ENCODE measurements around the gene FKBP11. TPM values are rescaled to one million over a fixed set of nuclear protein-coding genes. Genes with fewer than 3 reads are reported as not detected.

The FKBP11 gene
- total and polyA plus RNA-seq, 2 experiments from 2014 or later: 29.5 to 94.9 TPM

DNA sequence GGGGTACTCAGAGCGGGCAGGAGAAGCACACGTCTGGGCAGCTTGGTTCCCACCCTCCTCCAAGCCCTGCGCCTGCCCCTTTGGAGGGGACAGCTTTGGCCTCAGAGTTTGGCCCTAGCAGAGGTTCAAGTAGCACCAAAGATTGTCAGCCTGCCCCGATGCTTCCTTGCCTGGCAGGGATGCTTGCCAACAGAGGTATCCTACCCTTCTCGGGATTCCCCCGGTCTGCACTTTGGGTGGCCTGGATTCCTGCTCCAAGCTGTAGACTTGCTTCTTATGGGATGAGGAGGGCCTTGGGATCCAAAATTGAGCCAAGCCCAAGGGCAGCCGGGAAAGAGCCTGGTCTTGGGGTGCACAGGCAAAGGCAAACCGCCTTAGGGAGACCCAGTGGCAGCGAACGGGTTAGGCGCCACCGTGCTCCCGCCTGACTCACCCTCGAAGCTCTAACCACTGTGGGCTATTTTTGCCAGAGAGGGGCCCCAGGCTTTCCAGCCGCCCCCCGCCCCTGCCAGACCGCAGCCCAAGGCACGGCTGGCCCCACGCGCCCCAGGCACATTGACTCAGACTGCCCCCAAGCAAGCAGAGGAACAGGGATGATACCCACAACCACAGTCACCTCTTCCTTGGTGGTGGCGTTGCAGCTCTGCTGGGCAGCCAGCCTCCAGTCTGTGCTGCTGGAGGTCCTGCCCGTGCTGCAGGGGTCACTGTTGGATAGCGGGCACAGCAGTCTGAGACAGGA, 47.1 kb upstream of the FKBP11 start:
- no peak overlapping the region for H2AFZ ChIP-seq
- Mint-ChIP-seq H3K27ac (no peak overlapping the region), H3K4me3 (peak overlapping the region; percentile 60), H3K27me3 (ENCODE audit: insufficient read depth, low read depth, poor library complexity) (peaks cover 99% of the 10 kb centered on the region), H3K9me3 (no peaks in the 10 kb centered on the region; the same call in 2 of the 3 replicates), H3K4me1 (peaks cover 44% of the 10 kb centered on the region), H3K36me3 (ENCODE audit: low read depth) (no peaks in the 10 kb centered on the region; the same call in 1 of the 3 replicates)
- H3K27me3 ChIP-seq (ENCODE audit: insufficient read depth): peaks cover 100% of the 10 kb centered on the region
- peak overlapping the region; percentile 55 for H3K4me3 ChIP-seq
- no peaks in the 10 kb centered on the region for H3K36me3 ChIP-seq (ENCODE audit: insufficient read depth)
- DNase-seq (ENCODE audit: low spot score) (peak; percentile 38), ATAC-seq (peak; percentile 3; the same call in 2 of the 3 replicates)
- no peaks in the 10 kb centered on the region for H3K9me2 ChIP-seq (ENCODE audit: insufficient read depth)
- H3F3A ChIP-seq (replicated peaks; ENCODE audit: low read depth): peaks cover 20% of the 10 kb centered on the region; the same call in 1 of the 2 replicates
- peaks cover 20% of the 10 kb centered on the region for H4K20me1 ChIP-seq (replicated peaks; ENCODE audit: insufficient read depth)
- H3K27ac ChIP-seq (ENCODE audit: low read depth): no peak overlapping the region
- TF ChIP-seq, protein P1, sequence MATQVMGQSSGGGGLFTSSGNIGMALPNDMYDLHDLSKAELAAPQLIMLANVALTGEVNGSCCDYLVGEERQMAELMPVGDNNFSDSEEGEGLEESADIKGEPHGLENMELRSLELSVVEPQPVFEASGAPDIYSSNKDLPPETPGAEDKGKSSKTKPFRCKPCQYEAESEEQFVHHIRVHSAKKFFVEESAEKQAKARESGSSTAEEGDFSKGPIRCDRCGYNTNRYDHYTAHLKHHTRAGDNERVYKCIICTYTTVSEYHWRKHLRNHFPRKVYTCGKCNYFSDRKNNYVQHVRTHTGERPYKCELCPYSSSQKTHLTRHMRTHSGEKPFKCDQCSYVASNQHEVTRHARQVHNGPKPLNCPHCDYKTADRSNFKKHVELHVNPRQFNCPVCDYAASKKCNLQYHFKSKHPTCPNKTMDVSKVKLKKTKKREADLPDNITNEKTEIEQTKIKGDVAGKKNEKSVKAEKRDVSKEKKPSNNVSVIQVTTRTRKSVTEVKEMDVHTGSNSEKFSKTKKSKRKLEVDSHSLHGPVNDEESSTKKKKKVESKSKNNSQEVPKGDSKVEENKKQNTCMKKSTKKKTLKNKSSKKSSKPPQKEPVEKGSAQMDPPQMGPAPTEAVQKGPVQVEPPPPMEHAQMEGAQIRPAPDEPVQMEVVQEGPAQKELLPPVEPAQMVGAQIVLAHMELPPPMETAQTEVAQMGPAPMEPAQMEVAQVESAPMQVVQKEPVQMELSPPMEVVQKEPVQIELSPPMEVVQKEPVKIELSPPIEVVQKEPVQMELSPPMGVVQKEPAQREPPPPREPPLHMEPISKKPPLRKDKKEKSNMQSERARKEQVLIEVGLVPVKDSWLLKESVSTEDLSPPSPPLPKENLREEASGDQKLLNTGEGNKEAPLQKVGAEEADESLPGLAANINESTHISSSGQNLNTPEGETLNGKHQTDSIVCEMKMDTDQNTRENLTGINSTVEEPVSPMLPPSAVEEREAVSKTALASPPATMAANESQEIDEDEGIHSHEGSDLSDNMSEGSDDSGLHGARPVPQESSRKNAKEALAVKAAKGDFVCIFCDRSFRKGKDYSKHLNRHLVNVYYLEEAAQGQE (IDR thresholded peaks at IDR 0.05; ENCODE audit: unreplicated experiment): no peak
- TF ChIP-seq ZNF114 (CRISPR knock-in tag; IDR thresholded peaks at IDR 0.05): no peak
- TF ChIP-seq EZH2 (IDR thresholded peaks at IDR 0.05; ENCODE audit: low read depth, unreplicated experiment): peak; percentile 74
- TF ChIP-seq NANOG (IDR thresholded peaks at IDR 0.05; ENCODE audit: borderline replicate concordance): no peak
- peak; percentile 33 to 52 for TF ChIP-seq CTCF (conservative IDR thresholded peaks at IDR 0.05; ENCODE audit: low read depth in 2 of 2)
- TF ChIP-seq JUNB (IDR thresholded peaks at IDR 0.05; ENCODE audit: unreplicated experiment): no peak
- no peak for TF ChIP-seq POLR2AphosphoS5 (IDR thresholded peaks at IDR 0.05; ENCODE audit: low read depth)
- no peak for TF ChIP-seq ETS1 (IDR thresholded peaks at IDR 0.05)
- TF ChIP-seq STAT1 (IDR thresholded peaks at IDR 0.05; ENCODE audit: unreplicated experiment): no peak
- no peak for TF ChIP-seq CREB1 (CRISPR knock-in tag; IDR thresholded peaks at IDR 0.05; ENCODE audit: low read depth)
- TF ChIP-seq, protein P2, sequence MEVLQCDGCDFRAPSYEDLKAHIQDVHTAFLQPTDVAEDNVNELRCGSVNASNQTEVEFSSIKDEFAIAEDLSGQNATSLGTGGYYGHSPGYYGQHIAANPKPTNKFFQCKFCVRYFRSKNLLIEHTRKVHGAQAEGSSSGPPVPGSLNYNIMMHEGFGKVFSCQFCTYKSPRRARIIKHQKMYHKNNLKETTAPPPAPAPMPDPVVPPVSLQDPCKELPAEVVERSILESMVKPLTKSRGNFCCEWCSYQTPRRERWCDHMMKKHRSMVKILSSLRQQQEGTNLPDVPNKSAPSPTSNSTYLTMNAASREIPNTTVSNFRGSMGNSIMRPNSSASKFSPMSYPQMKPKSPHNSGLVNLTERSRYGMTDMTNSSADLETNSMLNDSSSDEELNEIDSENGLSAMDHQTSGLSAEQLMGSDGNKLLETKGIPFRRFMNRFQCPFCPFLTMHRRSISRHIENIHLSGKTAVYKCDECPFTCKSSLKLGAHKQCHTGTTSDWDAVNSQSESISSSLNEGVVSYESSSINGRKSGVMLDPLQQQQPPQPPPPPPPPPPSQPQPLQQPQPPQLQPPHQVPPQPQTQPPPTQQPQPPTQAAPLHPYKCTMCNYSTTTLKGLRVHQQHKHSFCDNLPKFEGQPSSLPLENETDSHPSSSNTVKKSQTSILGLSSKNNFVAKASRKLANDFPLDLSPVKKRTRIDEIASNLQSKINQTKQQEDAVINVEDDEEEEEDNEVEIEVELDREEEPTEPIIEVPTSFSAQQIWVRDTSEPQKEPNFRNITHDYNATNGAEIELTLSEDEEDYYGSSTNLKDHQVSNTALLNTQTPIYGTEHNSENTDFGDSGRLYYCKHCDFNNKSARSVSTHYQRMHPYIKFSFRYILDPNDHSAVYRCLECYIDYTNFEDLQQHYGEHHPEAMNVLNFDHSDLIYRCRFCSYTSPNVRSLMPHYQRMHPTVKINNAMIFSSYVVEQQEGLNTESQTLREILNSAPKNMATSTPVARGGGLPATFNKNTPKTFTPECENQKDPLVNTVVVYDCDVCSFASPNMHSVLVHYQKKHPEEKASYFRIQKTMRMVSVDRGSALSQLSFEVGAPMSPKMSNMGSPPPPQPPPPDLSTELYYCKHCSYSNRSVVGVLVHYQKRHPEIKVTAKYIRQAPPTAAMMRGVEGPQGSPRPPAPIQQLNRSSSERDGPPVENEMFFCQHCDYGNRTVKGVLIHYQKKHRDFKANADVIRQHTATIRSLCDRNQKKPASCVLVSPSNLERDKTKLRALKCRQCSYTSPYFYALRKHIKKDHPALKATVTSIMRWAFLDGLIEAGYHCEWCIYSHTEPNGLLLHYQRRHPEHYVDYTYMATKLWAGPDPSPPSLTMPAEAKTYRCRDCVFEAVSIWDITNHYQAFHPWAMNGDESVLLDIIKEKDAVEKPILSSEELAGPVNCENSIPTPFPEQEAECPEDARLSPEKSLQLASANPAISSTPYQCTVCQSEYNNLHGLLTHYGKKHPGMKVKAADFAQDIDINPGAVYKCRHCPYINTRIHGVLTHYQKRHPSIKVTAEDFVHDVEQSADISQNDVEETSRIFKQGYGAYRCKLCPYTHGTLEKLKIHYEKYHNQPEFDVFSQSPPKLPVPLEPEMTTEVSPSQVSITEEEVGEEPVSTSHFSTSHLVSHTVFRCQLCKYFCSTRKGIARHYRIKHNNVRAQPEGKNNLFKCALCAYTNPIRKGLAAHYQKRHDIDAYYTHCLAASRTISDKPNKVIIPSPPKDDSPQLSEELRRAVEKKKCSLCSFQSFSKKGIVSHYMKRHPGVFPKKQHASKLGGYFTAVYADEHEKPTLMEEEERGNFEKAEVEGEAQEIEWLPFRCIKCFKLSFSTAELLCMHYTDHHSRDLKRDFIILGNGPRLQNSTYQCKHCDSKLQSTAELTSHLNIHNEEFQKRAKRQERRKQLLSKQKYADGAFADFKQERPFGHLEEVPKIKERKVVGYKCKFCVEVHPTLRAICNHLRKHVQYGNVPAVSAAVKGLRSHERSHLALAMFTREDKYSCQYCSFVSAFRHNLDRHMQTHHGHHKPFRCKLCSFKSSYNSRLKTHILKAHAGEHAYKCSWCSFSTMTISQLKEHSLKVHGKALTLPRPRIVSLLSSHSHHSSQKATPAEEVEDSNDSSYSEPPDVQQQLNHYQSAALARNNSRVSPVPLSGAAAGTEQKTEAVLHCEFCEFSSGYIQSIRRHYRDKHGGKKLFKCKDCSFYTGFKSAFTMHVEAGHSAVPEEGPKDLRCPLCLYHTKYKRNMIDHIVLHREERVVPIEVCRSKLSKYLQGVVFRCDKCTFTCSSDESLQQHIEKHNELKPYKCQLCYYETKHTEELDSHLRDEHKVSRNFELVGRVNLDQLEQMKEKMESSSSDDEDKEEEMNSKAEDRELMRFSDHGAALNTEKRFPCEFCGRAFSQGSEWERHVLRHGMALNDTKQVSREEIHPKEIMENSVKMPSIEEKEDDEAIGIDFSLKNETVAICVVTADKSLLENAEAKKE (CRISPR knock-in tag; IDR thresholded peaks at IDR 0.05): no peak
- no peak for TF ChIP-seq ZNF331 (CRISPR knock-in tag; IDR thresholded peaks at IDR 0.05; ENCODE audit: low read depth)
- peak; percentile 55 for TF ChIP-seq EZH2phosphoT487 (IDR thresholded peaks at IDR 0.05; ENCODE audit: unreplicated experiment)
- H3K79me2 ChIP-seq (replicated peaks; ENCODE audit: insufficient read depth): no peaks in the 10 kb centered on the region
- peak overlapping the region; percentile 88 for H3K4me2 ChIP-seq
- peaks cover 42% of the 10 kb centered on the region for H3K4me1 ChIP-seq (ENCODE audit: insufficient read depth)

Measured in GM23338 (cell line).